ENCODE results near the gene ZNF683.
"Not testable (repeated sequence)": the region's sequence is repeated elsewhere in the genome, so short reads cannot be mapped to it uniquely, and the experiment has no call there.

Gene ZNF683

DNA sequence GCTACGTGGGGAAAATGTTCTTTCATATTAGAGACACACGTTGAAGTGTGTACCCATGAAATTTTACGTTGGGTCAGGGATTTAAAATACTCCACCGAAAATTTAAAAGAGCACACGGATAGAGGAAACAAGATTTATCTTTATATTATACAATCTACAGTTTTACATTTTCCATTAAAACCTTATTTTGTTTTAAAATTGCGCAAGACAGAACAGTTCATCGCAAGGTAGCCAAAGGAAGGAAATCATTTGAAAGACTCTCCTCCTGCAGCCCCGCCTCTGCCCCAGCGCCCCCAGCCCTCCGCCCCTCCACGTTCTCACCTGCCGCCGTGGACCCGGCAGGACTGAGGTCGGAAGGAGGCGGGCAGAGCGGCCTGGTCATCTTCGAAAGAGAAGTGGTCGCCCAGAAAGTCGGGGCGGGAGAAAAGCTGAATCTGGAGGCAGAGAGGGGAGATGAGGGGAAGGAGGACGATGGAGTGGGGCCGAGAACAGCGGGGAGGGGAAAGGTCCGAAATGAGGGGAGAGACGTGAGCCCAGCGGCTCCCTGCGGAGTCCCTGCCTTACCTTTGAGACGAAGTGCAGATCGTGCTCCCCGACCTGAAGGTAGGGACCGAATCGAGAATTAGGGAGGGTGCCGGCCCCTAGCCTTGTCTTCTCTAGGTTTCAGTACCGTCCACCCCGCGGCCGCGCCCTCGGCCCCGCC, 36.6 kb downstream of the ZNF683 start:
- no peak for FAIRE-seq

DNA sequence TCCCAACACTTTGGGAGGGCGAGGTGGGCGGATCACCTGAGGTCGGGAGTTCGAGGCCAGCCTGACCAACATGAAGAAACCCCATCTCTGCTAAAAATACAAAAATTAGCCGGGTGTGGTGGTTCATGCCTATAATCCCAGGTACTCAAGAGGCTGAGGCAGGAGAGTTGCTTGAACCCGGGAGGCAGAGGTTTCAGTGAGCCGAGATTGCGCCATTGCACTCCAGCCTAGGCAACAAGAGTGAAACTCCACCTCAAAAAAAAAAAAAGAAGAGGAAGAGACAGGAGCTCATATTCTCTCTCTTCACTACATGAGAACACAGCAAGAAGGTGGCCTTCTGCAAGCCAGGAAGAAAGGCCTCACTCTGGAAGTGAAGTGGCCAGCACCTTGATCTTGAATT, 39.2 kb downstream of the ZNF683 start:
- FAIRE-seq, result not testable (repeated sequence)

DNA sequence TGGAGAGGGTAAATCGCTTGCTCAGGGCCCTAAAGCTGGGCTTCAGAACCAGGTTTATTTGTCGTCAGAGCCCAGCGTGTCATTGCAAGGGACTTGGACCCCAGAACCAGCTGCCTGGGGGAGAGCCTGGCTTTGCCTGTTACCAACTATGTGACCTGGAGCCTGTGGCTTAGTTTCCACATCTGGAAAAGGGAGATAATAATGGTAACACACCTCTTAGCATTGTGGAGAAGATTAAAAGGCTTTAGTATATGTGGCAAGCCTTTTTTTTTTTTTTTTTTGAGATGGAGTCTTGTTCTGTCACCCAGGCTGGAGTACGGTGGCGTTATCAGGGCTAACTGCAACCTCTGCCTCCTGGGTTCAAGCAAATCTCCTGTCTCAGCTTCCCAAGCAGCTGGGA, 42.3 kb downstream of the ZNF683 start:
- FAIRE-seq, result no peak

DNA sequence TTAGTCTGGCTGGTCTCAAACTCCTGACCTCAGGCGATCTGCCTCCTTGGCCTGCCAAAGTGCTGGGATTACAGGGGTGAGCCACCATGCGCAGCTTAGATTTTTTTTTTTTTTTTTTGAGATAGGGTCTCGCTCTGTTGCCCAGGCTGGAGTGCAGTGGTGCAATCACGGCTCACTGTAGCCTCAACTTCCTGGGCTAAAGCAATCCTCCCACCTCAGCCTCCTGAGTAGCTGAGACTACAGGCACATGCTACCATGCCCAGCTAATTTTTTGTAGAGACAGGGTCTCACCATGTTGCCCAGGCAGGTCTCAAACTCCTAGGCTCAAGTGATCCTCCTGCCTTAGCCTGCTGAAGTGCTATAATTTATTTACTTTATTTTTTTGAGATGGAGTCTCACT, 43.2 kb downstream of the ZNF683 start:
- FAIRE-seq, result not testable (repeated sequence)

DNA sequence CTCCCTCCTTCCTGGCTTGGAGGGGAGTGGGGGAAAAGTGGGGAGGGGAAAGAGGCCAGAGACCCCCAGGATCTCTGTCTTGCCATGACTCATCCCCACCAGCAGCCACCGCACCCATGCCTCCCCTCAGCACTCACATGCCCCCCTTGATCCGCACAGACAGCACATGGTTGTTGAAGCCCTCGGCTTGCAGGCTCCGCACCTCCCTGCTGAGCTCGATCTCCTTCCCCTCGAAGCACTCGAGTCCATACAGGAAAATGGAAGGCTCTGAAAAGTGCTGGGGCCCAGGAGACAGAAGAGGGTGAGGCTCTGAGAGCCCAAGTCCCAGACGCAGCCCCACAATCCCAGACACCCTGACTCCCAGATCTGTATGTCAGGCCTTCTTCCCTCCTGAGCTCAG, 44.0 kb downstream of the ZNF683 start:
- FAIRE-seq, result no peak

DNA sequence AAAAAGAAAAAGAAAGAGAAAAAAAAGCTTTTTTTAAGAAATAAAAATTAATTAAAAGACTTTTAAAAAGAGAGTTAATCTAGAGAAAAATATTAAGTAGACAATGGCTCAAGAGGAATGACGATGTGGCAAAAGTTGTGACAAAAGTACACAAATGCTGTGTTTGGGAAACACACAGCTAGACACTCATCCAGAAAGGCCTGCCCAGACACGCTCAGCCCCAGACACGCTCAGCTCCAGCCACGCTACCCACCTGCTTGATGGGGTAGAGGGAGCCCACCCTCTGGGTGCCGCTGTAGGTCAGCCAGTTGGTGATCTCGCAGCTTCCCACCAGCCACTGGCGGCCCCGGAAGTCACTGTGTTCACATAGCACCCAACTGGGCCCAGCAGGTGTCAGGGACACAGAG, 44.6 kb downstream of the ZNF683 start:
- FAIRE-seq, result no peak

DNA sequence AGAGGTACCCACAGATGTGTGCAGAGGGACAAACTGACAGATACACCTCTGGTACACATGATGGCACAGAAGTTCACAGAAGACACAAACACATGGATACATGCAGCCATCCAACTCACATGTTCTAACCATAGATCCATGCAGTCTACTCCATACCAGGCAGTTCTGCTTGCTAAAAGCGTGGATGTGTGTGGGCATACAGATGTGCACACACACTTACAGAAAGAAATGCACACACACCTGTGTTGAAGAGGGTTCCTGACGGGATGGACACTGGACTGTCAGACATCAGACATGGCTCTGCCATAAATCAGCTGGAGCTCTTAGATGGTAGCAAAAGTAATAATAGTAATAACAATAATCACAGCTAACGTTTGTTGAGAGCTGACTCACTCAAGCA, 48.0 kb downstream of the ZNF683 start:
- FAIRE-seq, result no peak

DNA sequence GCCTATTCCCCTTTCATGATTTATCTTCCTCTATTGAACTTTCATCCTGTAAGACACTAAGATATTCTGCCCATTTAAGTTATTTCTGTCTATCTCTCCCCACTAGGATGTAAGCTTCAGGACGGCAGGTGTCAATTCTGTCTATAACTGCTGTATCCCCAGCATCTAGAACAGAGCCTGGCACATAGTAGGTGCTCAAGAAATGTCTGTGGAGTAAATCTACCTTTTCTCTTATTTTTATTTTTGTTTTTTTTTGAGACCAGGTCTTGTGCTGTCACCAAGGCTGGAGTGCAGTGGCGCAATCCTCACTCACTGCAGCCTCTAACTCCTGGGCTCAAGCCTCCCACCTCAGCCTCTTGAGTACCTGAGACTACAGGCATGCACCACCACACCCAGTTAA, 49.2 kb downstream of the ZNF683 start:
- FAIRE-seq, result no peak

DNA sequence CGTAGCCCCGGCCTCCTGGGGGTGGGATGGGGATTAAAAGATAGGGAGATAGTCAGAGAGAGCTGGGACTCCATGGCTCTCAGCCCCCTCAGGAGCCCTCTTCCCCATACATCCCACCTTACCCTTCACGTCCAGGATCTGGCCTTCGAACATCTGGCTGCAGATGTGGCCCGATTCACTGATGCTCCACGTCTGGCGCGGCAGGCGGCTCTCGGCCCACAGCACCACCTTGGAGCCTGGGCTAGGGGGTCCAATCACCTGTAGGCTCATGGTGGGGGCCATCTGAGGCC, 50.6 kb downstream of the ZNF683 start:
- no peak for FAIRE-seq

DNA sequence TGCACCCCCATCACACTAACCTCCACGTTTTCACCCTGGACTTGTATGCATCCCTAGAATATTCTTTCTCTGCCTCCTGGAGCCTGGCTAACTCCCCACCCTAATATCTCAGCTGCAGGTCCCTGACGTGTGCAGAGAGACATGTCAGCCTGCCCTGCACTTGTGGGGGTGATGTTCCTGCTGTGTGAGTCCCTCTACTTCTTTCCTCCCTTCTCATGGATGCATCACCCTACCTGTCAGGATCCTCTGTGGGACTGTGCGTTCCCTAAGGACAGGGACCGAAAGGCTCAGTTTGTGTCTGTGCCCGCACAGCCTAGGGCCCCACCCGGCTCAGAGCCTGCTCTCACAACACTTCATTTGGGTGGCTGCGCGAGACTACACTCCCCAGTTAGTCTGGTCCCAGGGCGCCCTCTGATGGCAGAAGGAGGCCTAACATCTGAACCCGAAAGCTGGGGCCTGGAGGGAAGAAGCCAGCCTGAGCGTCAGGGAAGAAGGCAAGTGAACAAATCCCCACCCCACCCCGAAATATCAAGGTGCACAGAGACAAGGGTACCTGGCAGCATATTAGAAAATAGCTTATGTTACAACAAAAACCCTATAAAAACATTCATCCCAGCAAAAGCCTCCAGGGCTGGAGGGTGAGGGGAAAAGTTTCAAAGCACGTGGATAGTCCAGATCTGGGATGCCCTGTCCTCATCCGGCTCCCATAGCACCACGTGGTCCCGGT, 51.1 kb downstream of the ZNF683 start:
- no peak for FAIRE-seq

DNA sequence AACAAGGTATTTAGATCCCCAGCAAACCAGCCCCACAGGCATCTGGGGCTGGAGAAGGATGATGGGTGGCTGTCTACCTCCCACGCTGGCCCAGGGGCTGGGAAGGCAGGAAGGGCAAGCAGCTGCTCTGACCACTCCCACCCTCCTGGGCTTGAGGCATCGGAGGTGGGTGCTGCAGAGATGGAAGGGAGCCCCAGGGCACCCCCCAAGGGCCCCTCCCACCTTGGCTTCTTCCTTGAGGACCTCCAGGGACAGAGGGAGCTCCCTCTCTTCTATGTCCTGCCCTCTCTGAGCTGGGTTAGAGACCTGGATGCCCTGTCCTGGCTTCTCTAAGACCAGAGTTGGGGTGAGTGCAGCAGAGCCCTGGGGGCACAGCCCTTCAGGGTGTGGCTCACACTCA, 51.7 kb downstream of the ZNF683 start:
- no peak for FAIRE-seq

DNA sequence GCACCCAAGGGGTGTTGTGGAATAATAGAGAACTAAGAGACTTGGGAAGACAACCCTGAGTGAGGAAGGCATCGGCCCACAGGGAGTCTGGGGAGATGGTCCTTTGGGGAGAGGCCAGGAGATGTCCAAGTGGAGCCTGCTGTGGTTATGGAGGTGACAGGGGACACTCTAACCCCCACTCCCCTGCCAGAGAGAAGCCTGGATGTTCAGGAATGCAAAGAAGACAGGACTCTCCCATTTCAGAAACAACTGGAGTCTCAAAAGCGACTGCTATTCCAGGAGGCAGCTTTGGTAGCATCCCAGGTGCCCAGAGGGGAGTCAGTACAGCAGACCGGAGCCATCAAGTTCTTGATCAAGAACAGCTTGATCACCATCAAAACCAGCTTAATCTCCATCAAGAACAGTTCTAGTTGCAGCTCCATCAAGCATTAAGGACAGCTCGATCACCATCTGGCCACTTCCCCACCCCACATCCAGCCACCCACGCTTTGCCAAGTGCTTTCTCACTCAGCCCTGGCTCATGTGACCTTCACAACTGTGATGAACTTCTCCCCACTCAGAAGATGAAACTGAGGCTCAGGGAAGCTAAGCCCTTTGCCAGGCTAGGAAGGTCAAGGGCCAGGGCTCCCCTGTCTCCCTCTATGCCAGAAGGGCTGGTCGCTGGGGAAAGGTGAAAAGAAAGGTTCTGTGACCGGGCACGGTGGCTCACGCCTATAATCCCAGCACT, 54.0 kb downstream of the ZNF683 start:
- no peak for FAIRE-seq

DNA sequence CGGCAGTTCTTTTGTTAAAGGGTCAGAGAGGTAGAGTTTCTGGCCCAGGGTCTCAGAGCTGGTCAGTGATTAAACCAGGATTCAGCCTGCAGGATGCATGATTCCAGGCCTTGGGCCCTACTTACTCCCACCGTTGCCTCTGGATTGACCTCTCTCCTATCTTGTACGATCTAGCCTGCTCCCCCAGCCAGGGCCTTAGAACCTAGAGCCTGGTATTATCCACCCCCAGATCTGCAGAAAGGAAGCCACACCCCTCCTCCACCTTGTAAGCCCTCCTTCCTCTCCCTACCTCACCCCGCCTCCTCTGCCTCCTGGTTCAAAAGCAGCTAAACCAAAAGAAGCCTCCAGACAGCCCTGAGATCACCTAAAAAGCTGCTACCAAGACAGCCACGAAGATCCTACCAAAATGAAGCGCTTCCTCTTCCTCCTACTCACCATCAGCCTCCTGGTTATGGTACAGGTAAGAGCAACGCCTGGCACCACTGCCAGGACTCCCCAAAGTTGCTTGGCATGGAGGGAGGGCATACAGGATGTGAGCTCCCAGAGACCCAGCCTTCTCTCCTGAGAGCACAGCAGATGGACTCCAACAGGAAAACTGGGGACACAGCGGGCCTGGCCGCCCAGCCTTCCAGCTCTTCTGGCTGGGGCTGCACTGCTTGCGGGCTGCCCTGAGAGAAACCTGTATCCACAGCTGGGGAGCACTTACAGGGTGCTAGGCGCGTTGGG, 54.8 kb downstream of the ZNF683 start, which contains the start of gene CD52:
Gene CD52 (plus strand): TSS at position 347 of the 726 bp plus-strand sequence. CDS start 60 bp downstream, at position 407.
- FAIRE-seq, result no peak

DNA sequence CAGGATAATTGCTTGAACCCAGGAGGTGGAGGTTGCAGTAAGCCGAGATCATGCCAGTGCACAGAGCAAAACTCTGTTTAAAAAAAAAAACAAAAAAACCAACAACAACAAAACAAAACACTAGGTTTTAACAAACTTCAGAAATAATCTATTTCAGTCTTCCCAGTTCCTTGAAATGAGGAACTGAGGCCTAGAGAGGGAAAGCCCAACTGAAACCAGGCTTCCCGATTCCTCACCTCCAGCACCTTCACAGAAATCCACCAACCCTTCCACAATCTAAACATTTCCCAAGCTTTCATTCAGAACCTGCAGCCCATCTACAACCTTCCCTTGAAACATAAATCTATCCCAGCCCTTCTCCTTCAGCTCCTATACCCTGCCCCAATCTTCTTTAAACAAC, 55.4 kb downstream of the ZNF683 start:
- FAIRE-seq, result no peak

DNA sequence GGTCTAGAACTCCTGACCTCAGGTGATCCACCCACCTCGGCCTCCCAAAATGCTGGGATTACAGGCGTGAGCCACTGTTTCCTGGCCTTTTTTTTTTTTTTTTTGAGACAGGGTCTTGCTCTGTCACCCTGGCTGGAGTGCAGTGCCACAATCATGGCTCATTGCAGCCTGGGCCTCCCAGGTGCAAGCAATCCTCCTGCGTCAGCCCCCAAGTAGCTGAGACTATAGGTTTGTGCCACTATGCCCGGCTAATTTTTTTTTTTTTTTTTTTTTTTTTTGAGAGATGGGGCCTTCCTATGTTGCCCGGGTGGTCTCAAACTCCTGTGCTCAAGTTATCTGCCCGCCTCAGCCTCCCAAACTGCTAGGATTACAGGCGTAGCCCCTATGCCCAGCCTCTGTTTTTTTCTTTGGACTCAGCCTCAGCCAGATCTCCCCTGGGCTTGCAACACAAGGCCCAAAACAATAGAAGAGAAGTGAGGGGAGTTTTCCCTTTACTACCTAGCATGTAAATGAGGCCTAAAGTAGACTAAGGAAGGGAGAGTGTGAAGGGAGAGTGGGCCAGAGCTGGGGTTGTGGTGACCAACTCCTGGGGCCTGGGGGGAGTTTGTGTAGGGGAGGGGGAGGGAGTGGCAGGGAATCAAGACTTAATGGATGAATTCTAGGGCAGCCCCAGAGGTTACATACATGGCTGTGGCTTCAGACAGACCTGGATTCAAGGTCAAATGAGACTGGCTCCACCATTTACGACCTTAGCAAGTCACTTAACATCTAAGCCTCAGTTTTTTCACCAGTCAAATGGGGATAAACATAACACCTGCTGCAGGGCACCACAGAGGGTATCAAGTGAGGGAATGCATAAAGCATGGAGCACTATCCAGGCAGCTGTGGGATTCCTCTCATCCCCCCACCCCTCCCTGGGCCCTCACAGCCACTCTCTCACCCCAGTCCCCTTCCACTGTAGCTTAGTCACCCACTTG, 56.4 kb downstream of the ZNF683 start:
- FAIRE-seq, result no peak

DNA sequence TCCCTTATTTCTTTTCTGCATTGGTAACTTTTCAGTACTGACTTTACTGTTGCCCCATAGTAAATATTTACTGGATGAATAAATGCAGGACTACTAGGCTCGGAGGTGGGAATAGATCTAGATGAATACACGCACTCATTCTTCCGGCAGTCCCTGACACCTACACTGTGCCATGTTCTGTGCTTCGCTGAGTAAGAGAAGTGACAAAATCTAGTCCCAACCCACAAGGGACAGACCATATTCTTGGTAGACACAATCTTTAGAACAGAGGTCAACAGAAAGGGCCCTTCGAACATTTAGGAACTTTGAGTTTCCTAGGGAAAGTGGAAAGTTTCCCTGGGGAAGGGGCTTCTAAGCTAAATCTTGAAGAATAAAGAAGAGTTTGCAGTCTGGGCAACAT, 58.0 kb downstream of the ZNF683 start:
- FAIRE-seq, result no peak
